Activated CD4-positive, alpha-beta T cell treated with anti-CD3 and anti-CD28 coated beads, Interleukin-2, amount 50 U/mL, for 24 hours (primary cell): ENCODE data around the gene LRP5.

Experiments used
- DNase-seq, 2 donors: peaks; one replicate each; pipeline ENCODE4 v3.0.0-alpha.2; 2020; ENCODE audit warnings: low read depth in 1 of 2, low spot score in 1 of 2

LRP5 gene

DNA sequence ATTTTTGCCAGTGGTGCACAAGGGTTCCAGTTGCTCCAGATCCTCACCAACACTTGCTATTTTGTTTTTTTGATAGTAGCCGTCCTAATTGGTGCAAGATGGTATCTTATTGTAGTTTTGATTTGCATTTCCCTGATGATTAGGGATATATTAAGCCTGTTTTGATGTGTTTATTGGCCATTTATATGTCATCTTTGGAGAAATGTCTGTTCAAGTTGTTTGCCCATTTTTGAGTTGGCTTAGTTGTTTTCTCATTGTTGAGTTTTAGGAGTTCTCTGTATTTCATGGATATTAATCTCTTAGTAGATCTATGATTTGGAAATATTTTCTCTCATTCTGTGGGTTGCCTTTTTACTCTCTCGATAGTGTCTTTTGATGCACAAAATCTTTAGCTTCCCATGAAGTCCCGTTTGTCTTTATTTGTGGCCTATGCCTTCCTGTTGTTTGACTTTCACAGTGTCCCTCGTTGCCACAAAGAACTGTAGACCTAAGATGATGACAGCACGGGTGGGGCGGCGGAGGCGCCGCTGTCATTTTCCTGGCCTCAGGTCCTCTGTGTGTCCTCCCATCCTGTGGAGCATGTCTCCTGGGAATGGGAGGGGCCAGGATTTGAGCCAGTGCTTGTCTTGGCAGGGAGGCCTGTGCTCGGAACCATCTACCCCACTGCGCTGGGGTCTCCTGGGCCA is 33.5 kb downstream of the LRP5 start:
- no peak for DNase-seq

DNA sequence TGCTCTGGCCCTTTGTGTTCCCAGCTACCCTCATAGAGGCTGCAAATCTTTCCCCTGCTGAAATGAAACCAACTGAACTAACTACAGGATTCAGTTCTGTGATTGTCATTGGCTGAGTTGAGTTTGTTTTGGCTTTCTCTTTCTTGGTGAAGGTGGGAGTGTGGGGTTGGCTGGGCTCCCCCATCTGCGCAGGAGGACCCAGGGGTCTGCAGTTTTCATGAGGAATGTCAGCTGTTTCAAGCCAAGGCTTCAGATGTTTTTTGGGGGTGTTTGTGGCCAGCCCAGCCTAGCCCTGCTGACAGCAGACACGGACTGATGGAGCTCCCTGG is 34.0 kb downstream of the LRP5 start:
- no peak for DNase-seq

DNA sequence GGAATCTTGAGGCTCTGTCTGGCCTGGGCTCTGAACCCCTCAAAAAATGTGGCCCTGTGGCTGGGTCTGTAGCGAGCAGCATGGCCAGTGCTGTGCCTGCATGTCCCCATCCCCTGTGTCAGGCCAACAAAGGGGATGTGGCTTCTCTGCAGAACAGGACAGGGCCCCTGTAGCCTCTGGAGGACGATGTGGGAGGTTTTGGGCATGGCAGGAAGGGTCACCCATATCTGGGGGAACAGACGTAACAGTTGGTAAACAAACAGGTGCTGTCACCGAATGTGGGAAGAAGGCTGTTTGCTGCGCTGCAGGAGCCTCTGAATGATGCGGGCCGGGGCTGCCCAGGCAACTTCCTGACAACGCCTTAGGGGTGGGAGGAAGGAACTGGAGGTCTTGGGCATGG is 35.0 kb downstream of the LRP5 start:
- DNase-seq = no peak

DNA sequence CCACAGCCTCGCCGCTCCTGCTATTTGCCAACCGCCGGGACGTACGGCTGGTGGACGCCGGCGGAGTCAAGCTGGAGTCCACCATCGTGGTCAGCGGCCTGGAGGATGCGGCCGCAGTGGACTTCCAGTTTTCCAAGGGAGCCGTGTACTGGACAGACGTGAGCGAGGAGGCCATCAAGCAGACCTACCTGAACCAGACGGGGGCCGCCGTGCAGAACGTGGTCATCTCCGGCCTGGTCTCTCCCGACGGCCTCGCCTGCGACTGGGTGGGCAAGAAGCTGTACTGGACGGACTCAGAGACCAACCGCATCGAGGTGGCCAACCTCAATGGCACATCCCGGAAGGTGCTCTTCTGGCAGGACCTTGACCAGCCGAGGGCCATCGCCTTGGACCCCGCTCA is 35.5 kb downstream of the LRP5 start:
- DNase-seq = no peak

DNA sequence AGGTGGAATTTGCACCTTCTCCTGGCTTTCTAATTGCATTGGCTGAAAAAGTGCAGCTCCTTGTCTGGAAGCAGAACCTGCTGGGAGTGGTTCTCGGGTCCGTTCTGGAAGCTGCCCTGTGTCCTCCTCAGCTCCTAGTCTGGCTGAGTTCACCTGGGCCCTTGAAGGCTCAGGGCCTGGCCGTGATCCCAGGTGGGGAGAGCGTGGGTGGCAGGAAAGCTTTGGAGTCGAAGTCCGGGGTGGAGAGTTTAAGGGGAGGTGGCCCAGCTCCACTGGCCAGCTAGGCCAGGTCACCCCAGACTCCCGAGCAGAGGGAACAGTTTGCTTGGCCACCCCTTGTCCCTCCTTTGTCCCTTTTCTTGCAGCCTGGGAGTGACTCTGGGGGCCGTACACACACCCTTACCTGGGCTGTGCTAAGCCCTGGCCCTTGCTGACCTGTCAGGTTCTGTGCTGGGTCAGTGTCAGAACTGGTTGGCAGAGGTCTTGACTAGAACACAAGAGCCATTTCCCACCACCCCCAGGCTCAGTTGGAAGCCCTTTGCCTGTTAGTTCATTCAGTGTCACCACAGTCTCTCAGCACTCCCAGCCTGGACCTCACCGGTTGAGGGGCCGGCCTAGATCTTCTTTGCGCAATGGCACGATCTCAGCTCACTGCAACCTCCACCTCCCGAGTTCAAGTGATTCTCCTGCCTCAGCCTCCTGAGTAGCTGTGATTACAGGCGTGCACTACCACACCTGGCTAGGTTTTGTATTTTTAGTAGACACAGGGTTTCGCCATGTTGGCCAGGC is 37.3 kb downstream of the LRP5 start:
- no peak for DNase-seq

DNA sequence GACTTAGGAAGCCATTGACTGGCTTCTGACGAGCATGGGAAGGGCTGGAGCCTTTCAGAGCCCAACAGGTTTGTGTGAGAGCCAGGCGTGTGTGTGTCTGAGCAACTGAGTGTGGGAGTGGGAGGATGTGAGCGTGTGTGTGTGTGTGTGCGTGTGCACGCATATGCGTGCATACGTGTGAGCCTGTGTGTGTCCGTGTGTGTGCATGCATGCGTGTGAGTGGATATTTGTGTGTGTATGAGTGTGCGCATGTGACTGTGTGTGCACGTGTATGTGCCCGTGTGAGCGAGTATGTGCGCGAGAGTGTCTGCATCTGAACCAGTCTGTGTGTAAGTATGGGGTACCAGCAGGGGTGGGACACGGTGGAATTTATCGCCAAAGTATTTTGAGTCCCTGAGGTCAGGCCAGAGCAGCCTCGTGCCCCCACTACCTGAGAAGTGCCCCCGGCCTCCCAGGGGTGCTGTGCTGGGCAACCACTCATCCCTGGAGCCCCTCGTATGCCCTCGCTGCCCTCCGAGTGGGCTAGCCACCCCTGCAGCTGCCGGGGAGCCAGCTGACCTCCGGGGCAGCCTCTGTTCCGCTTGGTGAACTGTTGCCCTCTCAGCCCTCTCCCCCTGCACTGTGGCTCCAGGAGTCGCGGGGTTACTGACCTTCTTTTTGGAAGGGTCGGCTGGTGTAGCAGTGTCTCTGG is 38.5 kb downstream of the LRP5 start:
- no peak for DNase-seq

DNA sequence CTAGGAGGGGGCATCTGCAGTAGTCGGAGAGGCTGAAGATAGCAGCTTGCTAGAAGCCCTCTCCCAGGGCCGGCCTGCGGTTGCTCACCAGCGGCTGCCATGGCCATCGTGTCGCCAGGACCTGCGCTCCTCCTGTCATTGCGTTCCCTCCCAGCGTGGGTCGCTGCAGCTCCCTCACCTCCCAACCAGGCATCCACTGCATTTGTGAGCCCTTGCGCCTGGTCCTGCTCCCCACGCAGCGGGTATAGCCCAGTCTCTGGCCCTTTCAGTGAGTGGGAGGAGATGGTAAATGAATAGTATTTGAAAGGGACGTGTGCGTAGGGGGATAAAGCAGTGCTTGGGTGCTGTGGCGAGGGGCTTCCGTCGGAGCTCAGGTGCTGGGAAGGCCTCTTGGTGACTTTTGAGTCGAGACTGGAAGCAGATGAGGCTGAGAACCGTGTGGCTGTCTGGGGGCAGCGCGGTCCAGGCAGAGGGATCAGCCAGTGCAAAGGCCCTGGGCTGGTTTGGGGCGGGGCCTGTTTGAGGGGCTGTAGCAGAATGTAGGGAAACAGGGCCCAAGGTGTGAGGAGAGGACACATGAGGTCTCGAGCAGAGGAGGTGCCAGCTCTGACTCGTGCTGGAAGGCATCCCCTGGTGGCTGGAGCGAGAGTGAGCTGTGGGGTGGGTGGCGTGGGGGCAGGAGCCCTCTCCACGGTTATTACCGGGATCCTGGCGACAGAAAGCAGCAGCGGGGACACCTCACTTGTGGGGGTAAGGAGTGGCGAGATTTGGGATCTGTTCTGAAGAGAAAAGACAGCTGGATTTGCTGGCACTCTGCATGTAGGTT is 39.3 kb downstream of the LRP5 start:
- DNase-seq = no peak

DNA sequence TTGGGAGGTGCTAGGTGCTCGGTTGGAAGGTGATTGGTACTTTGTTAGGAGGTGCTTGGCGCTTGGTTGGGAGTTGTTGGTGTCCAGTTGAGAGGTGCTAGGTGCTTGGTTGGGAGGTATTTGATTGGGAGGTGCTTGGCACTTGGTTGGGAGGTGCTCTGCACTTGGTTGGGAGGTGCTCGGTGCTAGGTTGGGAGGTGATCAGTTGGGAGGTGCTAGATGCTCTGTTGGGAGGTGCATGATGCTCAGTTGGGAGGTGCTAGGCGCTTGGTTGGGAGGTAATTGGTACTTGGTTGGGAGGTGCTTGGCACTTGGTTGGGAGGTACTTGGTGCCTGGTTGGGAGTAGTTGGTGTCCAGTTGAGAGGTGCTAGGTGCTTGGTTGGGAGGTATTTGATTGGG is 40.2 kb downstream of the LRP5 start:
- DNase-seq = no peak

DNA sequence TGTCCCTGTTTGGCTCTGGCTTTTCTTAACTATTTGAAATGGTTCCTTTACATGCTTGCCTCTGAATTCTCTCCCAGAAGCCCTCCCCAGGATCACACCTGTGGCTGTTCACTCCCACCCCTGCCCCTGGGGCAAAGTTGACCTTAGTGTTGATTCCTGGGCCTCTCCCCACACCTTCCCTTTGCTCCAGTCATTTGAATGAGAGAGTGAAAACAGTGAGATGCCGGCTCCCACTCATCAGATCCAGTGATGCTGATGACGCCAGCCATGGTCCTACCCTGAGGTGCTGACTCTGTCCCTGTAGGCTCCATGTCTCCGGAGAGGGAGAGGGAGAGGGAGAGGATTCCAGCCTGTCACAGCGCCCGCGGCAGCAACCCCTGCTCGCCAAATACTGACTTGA is 40.7 kb downstream of the LRP5 start:
- no peak for DNase-seq

DNA sequence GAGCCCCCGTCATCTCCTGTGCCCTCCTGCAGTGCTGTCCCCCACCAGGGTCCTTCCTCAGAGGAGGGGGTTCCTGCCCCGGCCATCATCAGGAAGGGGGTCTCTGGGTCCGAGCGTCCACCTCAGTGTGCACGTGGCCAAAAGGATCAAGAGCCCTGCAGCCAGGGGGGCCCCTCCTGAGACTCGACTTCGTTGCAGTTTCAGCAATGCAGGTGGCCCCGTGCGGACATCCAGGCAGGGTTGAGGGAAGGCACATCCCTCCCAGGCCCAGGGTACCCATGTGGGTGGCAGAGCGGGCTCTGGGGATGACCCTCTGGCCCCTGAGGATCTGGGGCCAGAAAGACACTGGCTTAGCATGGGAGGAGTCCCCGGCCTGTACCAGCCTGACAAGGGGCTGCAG is 41.3 kb downstream of the LRP5 start:
- no peak for DNase-seq

DNA sequence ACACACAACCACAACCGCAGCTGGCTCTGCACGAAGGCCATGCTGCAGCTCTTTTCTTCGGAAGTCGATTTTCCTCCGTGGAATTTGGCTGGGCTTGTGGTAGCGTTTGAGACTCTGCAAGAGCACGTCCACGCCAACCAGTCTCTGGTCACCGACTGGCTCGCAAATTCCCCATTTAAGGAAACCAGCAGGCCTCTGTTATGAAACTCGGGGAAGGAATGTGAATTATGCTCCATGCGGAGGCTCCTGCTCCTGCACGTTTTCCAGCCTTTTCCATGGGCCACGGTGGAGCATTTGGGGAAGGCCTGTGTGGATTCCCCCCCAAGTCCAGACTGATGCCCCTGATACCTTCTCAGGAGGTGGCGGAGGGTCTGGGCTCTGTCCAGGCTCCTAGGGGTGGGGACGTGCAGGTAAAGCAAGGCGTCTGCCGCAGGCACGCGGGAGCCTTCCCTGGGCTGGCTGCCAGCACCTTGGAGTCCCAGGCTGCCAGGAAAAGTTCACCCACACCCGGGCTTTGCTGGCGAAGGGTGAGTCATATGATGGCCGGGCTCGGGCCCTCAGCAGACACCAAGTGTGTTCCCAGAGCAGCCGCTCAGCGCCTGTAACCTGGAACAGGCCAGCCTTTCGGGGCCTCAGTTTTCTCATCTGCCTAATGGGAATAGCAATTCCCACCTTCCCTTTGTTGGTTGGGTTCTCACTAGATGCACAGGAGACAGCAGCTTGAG is 41.9 kb downstream of the LRP5 start:
- DNase-seq = no peak

DNA sequence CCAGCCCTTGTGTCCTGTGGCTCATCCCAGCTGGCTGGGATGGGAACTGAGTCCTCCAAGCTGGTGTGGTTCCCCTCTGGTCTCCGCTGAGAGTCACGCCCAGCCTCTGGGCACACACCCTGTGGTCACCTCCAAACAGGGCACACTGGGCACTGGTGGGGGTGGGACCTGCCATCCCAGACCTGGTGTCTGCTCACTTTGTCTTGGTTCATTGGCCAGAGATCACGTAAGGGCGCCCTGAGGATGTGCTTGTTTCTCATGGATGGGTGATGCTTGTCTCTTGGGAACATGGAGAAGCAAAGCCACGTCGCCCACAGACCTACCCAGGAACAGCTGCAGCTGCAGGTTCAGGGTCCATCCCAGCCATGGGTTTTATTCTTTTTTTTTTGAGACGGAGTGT is 43.1 kb downstream of the LRP5 start:
- no peak for DNase-seq

DNA sequence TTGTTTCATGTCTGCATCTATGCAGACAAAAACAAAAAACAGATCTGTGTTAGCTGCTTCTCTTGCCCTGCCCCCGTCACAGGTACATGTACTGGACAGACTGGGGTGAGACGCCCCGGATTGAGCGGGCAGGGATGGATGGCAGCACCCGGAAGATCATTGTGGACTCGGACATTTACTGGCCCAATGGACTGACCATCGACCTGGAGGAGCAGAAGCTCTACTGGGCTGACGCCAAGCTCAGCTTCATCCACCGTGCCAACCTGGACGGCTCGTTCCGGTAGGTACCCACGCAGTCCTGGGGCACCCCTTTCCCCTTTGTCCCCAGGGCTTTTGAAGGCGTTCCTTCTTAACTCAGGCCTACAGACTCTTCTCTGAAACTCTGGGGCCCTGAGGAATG is 45.2 kb downstream of the LRP5 start:
- no peak for DNase-seq

DNA sequence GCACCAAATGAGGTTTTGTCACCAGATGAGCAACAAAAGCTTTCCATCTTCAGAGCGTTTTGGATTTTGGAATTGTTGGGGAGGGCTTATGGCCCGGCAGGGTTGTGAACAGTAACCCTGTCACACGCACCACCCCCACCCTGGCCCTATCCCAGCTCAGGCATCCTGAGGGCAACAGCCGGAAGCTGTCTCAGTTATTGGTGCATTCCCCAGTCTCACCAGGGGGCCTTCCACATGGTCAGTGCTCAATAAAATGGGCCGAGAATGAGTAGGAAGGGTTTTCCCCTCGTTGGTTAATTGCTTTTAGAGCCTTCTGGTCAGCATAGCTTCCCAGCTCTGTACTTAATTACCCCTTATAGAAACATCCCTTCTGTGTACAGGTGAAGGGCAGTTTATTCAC is 46.0 kb downstream of the LRP5 start:
- DNase-seq = no peak

DNA sequence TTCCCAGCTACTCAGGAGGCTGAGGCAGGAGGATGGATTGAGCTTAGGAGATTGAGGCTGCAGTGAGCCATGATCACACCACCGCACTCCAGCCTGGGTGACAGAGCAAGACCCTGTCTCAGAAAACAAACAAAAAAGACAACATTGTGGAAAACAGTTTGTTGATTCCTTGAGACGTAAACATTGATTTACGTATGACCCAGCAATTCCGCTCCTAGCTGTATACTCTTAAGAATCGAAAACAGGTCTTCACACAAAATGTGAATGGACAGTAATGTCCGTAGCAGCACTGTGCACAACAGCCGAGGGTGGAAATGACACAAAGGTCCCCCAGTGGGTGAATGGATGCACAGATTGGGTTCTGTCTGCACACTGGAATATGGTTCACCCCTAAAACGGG is 49.3 kb downstream of the LRP5 start:
- no peak for DNase-seq

DNA sequence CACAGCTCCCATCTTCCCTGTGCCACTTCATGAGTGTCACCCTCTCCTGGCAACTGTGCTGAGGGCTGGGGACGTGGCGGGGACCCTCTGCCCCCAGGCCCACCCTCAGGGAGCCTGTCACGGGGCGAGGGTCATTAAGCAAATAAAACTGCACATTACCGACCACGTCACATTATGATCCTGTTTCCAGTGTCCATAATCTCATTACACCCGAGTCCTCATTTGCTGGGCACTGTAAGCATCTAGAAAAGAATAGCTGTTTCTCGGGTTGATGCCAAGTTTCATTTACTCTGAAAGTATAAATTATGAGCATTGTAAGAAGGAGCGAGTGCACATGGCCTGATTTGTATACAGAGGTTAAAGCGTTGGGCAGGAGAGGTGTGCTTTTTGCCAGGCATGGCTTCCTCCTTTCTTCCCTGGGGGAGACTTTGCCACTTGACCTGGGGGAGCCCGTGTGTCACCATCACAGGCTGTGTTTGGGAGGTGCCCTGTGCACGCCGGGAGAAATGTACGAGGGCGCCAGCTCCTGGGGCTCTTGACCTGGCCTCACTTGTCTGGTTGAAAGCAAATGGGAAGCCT is 50.5 kb downstream of the LRP5 start:
- DNase-seq = no peak

DNA sequence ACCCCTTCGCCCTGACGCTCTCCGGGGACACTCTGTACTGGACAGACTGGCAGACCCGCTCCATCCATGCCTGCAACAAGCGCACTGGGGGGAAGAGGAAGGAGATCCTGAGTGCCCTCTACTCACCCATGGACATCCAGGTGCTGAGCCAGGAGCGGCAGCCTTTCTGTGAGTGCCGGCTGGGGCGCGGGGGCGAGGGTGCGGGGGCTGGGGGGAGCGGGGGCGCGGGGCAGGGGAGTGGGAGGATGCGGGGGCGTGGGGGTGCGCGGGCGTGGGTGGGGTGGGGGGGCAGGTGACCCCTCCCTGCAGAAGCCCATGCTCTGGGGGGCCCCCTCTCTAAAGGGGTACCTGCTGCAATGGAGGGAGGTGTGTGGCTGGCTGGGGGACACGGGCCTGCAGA is 51.4 kb downstream of the LRP5 start:
- DNase-seq = no peak

DNA sequence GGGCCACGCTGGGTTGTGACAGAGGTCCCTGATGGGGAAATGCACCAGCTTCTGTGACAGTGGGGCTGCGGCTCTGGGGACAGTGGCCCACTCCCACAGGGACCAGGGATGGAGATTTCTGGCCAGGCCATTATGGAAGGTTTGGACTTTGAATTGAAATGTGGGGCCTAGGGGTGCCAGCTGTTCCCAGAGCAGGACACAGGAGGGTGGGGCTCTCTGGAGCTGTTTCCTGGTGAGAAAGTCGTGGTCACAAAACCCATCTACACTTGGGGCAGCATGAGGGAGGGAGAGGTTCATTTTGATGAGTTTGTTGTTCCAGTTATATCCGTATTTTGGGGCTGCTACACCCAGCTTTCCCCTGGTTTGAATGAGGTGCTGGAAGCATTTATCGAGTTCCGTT is 52.2 kb downstream of the LRP5 start:
- DNase-seq = no peak

DNA sequence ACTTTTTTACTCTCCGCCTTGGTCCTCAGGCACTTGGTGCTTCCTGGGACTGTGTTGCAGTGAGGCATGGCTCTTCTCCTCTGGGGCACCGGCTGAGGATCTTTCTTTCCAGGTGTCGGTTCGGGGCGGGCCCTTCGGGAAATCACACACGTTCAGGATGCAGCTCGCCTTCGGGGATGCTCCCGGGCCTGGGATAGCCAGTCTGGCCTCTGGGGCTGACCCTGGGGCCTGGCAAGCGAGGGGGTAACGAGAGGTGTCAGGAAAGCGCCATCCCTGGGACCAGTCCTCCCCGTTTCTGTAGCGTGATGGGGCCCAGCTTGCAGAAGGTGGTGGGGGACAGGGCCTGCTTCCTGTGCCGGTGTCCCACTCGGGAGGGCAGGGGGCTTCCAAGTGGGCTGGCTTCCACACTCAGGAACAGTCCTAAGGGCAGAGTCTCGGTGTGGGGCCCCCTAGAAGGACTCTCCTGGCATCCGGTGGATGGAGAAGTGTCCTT is 53.6 kb downstream of the LRP5 start:
- no peak for DNase-seq

DNA sequence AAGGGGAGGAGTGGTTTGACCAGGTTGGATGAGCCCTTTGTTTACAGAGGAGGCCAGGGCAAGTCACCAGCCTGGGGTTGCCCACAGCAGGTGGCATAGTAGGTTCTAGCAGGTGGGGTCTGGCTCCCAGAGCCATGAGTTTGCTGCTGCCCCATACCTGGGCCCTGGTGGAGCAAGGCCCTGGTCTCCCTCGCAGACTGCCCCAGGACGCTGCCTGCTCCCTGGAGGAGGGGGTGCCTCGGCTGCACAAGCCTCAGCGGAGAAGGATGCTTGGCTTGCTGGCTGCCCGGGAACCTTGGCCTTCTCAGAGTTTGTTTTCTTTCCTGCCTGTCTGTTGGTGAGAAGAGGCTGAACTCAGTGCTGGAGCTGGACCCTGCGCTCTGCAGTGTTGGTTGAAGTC is 54.9 kb downstream of the LRP5 start:
- DNase-seq = no peak

DNA sequence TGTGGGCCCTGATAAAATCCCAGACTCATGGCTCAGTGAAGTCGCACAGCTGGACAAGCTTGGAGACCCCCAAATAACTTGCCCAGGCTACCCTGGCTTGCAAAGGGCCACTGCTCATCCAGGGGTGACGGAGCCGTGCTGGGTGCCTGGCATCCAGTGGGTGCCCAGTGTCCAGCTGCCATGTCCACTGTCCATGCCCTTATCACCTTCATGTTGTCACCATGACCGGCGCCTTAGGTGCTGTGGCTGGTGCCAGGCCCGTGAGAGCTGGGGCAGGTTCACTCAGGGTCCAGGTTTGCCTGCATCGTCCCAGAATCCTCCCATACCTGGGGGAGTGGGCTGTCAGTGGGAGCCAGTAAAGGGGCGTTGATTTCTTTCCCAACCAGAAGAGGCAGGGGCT is 57.4 kb downstream of the LRP5 start:
- no peak for DNase-seq
